ENCODE measurements around the gene RALGPS1.

DNA sequence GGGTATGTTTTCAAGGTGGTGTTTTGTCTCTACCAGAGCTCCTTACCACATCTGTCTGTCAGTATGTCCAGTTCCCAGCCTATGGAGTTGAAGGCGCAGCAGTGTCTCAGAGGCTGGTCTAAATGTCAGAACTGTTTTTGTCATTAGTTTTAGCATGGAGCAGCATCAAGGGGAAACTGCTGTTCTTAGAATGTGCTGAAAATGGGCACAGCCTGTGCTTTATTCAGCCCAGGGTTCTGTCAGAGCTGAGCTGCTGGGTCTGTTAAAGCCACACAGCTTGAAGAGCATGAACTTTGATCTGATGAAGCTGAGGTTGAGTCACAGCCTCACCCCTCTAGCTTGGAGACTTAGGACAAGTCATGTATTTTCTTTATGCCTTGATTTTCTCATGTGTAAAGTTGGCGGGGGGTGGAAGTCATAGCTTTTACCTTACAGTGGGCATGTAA is 71.9 kb downstream of the RALGPS1 start:
- TF ChIP-seq, protein P1, sequence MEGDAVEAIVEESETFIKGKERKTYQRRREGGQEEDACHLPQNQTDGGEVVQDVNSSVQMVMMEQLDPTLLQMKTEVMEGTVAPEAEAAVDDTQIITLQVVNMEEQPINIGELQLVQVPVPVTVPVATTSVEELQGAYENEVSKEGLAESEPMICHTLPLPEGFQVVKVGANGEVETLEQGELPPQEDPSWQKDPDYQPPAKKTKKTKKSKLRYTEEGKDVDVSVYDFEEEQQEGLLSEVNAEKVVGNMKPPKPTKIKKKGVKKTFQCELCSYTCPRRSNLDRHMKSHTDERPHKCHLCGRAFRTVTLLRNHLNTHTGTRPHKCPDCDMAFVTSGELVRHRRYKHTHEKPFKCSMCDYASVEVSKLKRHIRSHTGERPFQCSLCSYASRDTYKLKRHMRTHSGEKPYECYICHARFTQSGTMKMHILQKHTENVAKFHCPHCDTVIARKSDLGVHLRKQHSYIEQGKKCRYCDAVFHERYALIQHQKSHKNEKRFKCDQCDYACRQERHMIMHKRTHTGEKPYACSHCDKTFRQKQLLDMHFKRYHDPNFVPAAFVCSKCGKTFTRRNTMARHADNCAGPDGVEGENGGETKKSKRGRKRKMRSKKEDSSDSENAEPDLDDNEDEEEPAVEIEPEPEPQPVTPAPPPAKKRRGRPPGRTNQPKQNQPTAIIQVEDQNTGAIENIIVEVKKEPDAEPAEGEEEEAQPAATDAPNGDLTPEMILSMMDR (IDR thresholded peaks at IDR 0.05): no peak
- no peak for TF ChIP-seq POLR2A (IDR thresholded peaks at IDR 0.05)
